Stimulated activated CD8-positive, alpha-beta memory T cell treated with anti-CD3 and anti-CD28 coated beads, Interleukin-12 subunit alpha, Interleukin-12 subunit beta, amount 100 ng/mL, for 24 hours (primary cell): Measurements from ENCODE around the gene PAK1.

Experiments
- DNase-seq: peaks from one replicate; pipeline ENCODE4 v3.0.0-alpha.2; 2020; ENCODE audit errors: extremely low read depth

Gene PAK1

GRCh38 chr11:77474684-77475060 lies 778 bp upstream of the PAK1 start:
- DNase-seq = no peak

- DNase-seq = no peak
Observed at GRCh38 chr11:77472991-77473800, 698 bp downstream of the PAK1 start.

- no peak for DNase-seq
Observed at GRCh38 chr11:77471558-77472193, 2.2 kb downstream of the PAK1 start.

- no peak for DNase-seq
Observed at GRCh38 chr11:77470971-77471370, 2.9 kb downstream of the PAK1 start.

- no peak for DNase-seq
Observed at GRCh38 chr11:77470504-77470903, 3.4 kb downstream of the PAK1 start.

- DNase-seq = no peak
Observed at GRCh38 chr11:77468527-77468926, 5.4 kb downstream of the PAK1 start.

GRCh38 chr11:77467993-77468392 lies 5.9 kb downstream of the PAK1 start:
- DNase-seq = no peak

GRCh38 chr11:77467233-77467632 lies 6.7 kb downstream of the PAK1 start:
- no peak for DNase-seq

- DNase-seq = no peak
Observed at GRCh38 chr11:77457340-77457739, 16.6 kb downstream of the PAK1 start.

GRCh38 chr11:77455740-77456139 lies 18.2 kb downstream of the PAK1 start:
- no peak for DNase-seq

- no peak for DNase-seq
Observed at GRCh38 chr11:77454867-77455655, 18.8 kb downstream of the PAK1 start.

- no peak for DNase-seq
Observed at GRCh38 chr11:77450227-77450626, 23.7 kb downstream of the PAK1 start.

- no peak for DNase-seq
Observed at GRCh38 chr11:77449784-77450183, 24.1 kb downstream of the PAK1 start.

- DNase-seq = no peak
Observed at GRCh38 chr11:77449060-77449521, 24.8 kb downstream of the PAK1 start.

GRCh38 chr11:77448269-77448668 lies 25.6 kb downstream of the PAK1 start:
- DNase-seq = no peak

- no peak for DNase-seq
Observed at GRCh38 chr11:77446911-77447629, 26.8 kb downstream of the PAK1 start.

- DNase-seq = no peak
Observed at GRCh38 chr11:77444261-77444660, 29.6 kb downstream of the PAK1 start.

- no peak for DNase-seq
Observed at GRCh38 chr11:77442394-77443053, 31.4 kb downstream of the PAK1 start.

GRCh38 chr11:77441426-77441825 lies 32.5 kb downstream of the PAK1 start:
- DNase-seq = no peak

GRCh38 chr11:77440678-77441077 lies 33.2 kb downstream of the PAK1 start:
- no peak for DNase-seq

GRCh38 chr11:77438487-77438886 lies 35.4 kb downstream of the PAK1 start:
- DNase-seq = no peak
